ENCODE results near the gene THSD7B.
"Not testable (repeated sequence)": the region's sequence is repeated elsewhere in the genome, so short reads cannot be mapped to it uniquely, and the experiment has no call there.

DNA sequence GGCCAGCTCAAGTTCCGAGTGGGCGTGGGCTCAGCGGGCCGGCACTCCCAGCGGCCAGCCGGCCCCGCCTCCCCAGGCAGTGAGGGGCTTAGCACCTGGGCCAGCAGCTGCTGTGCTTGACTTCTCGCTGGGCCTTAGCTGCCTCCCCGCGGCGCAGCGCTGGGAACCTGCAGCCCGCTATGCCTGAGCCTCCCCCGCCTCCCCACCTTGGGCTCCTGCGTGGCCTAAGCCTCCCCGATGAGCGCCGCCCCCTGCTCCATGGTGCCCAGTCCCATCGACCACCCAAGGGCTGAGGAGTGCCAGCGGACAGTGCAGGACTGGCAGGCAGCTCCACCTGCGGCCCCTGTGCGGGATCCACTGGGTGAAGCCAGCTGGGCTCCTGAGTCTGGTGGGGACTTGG is 6.8 kb upstream of the THSD7B start:
- TF ChIP-seq, protein P1, sequence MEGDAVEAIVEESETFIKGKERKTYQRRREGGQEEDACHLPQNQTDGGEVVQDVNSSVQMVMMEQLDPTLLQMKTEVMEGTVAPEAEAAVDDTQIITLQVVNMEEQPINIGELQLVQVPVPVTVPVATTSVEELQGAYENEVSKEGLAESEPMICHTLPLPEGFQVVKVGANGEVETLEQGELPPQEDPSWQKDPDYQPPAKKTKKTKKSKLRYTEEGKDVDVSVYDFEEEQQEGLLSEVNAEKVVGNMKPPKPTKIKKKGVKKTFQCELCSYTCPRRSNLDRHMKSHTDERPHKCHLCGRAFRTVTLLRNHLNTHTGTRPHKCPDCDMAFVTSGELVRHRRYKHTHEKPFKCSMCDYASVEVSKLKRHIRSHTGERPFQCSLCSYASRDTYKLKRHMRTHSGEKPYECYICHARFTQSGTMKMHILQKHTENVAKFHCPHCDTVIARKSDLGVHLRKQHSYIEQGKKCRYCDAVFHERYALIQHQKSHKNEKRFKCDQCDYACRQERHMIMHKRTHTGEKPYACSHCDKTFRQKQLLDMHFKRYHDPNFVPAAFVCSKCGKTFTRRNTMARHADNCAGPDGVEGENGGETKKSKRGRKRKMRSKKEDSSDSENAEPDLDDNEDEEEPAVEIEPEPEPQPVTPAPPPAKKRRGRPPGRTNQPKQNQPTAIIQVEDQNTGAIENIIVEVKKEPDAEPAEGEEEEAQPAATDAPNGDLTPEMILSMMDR (conservative IDR thresholded peaks at IDR 0.05; ENCODE audit: low read depth, low read length): not testable (repeated sequence)
- TF ChIP-seq EZH2phosphoT487 (IDR thresholded peaks at IDR 0.05; ENCODE audit: borderline replicate concordance, low read length): not testable (repeated sequence)

All from PC-3 (cell line).